ENCODE measurements around the gene MED13. TPM values are rescaled to one million over a fixed set of nuclear protein-coding genes. Genes with fewer than 3 reads are reported as not detected.

Gene MED13
- total RNA-seq, 1 donor from 2014 or later = 29.0 TPM

GRCh38 chr17:62093188-62094155 lies 28.4 kb upstream of the MED13 start:
- intact Hi-C loops (cut with micrococcal nuclease) = no loop called here

GRCh38 chr17:62092784-62093183 lies 27.7 kb upstream of the MED13 start:
- no peak for DNase-seq
- no peaks in the 10 kb centered on the region for H3K4me1 ChIP-seq
- no peak overlapping the region for H3K27ac ChIP-seq (replicated peaks)
- no peak for TF ChIP-seq CTCF (IDR thresholded peaks at IDR 0.05; ENCODE audit: borderline replicate concordance)
- H3K36me3 ChIP-seq = no peaks in the 10 kb centered on the region
- intact Hi-C loops (cut with micrococcal nuclease) = no loop called here
- H3K4me3 ChIP-seq = no peak overlapping the region
- H3K27me3 ChIP-seq (ENCODE audit: low read depth) = peaks cover under 1% of the 10 kb centered on the region
- H3K9me3 ChIP-seq (replicated peaks) = no peaks in the 10 kb centered on the region

More at GRCh38 chr17:62093188-62094155, 28.4 kb upstream of the MED13 start:
- TF ChIP-seq CTCF (IDR thresholded peaks at IDR 0.05; ENCODE audit: borderline replicate concordance) = no peak
- no peaks in the 10 kb centered on the region for H3K36me3 ChIP-seq
- H3K4me1 ChIP-seq = no peaks in the 10 kb centered on the region
- no peak overlapping the region for H3K27ac ChIP-seq (replicated peaks)
- H3K9me3 ChIP-seq (replicated peaks) = no peaks in the 10 kb centered on the region
- no peak overlapping the region for H3K4me3 ChIP-seq
- H3K27me3 ChIP-seq (ENCODE audit: low read depth) = peaks cover 7% of the 10 kb centered on the region
- no peak for DNase-seq

- Histone ChIP-seq H3K36me3 (no peaks in the 10 kb centered on the region), H3K27ac (replicated peaks) (no peak overlapping the region), H3K4me1 (no peaks in the 10 kb centered on the region), H3K9me3 (replicated peaks) (no peaks in the 10 kb centered on the region), H3K27me3 (ENCODE audit: low read depth) (no peaks in the 10 kb centered on the region), H3K4me3 (no peak overlapping the region)
- intact Hi-C loops (cut with micrococcal nuclease) = no loop called here
- no peak for DNase-seq
- TF ChIP-seq CTCF (IDR thresholded peaks at IDR 0.05; ENCODE audit: borderline replicate concordance) = no peak
Observed at GRCh38 chr17:62091804-62092203, 26.7 kb upstream of the MED13 start.

GRCh38 chr17:62090868-62091267 lies 25.8 kb upstream of the MED13 start:
- no peaks in the 10 kb centered on the region for H3K4me1 ChIP-seq
- TF ChIP-seq CTCF (IDR thresholded peaks at IDR 0.05; ENCODE audit: borderline replicate concordance) = no peak
- H3K27me3 ChIP-seq (ENCODE audit: low read depth) = no peaks in the 10 kb centered on the region
- H3K4me3 ChIP-seq = no peak overlapping the region
- no peaks in the 10 kb centered on the region for H3K36me3 ChIP-seq
- intact Hi-C loops (cut with micrococcal nuclease) = no loop called here
- H3K27ac ChIP-seq (replicated peaks) = no peak overlapping the region
- H3K9me3 ChIP-seq (replicated peaks) = no peaks in the 10 kb centered on the region
- no peak for DNase-seq

GRCh38 chr17:62090021-62090824 lies 25.1 kb upstream of the MED13 start:
- H3K27me3 ChIP-seq (ENCODE audit: low read depth) = no peaks in the 10 kb centered on the region
- intact Hi-C loops (cut with micrococcal nuclease) = no loop called here
- no peak overlapping the region for H3K4me3 ChIP-seq
- H3K9me3 ChIP-seq (replicated peaks) = no peaks in the 10 kb centered on the region
- no peak for TF ChIP-seq CTCF (IDR thresholded peaks at IDR 0.05; ENCODE audit: borderline replicate concordance)
- no peak for DNase-seq
- no peaks in the 10 kb centered on the region for H3K4me1 ChIP-seq
- H3K27ac ChIP-seq (replicated peaks) = no peak overlapping the region
- H3K36me3 ChIP-seq = no peaks in the 10 kb centered on the region

Data from left ventricle myocardium inferior (tissue), 1 donor.